Natural killer cell (primary cell): ENCODE results near the gene SOX6. TPM values are rescaled to one million over a fixed set of nuclear protein-coding genes. Genes with fewer than 3 reads are reported as not detected.

Source experiments
- ATAC-seq, 3 donors: fragments of 150-1000 bp in 2 of 3; fragments of 200-7000 bp in 1 of 3; cut with Tn5 transposase; 1 replicate in 1 of 3; 2 replicates in 2 of 3; pipeline ENCODE4 v1.10.0; 2021; ENCODE audit warnings: mild to moderate bottlenecking in 2 of 3, moderate library complexity in 2 of 3
- DNase-seq, 2 donors: peaks; one replicate each; pipeline versions ENCODE4 v3.0.0 to v3.0.0-alpha.2; 2013 to 2021; ENCODE audit warnings: mixed read lengths in 1 of 2
- H3K27ac ChIP-seq: one replicate; pipeline ENCODE4 v1.5.1; 2013; ENCODE audit warnings: mild to moderate bottlenecking, low read length
- H3K27me3 ChIP-seq: one replicate; pipeline ENCODE4 v1.6.1; 2013; ENCODE audit warnings: low read length; ENCODE audit not compliant: control insufficient read depth, insufficient read depth
- H3K36me3 ChIP-seq: one replicate; pipeline ENCODE4 v1.6.1; 2013; ENCODE audit warnings: low read length; ENCODE audit not compliant: control insufficient read depth, insufficient read depth
- H3K4me1 ChIP-seq: one replicate; pipeline ENCODE4 v1.6.1; 2013; ENCODE audit warnings: low read length; ENCODE audit not compliant: control insufficient read depth, insufficient read depth
- H3K4me3 ChIP-seq: one replicate; pipeline ENCODE4 v1.5.1; 2013; ENCODE audit warnings: low read length
- H3K9me3 ChIP-seq: one replicate; pipeline ENCODE4 v1.6.1; 2013; ENCODE audit warnings: low read length; ENCODE audit not compliant: control insufficient read depth, insufficient read depth
- H3K27ac Mint-ChIP-seq, 2 donors: one replicate each; pipeline ENCODE4 v1.8.0; 2022; ENCODE audit warnings: mild to moderate bottlenecking in 2 of 2, mixed read lengths in 2 of 2, moderate library complexity in 1 of 2
- H3K27me3 Mint-ChIP-seq, 2 donors: one replicate each; pipeline ENCODE4 v1.8.0; 2022; ENCODE audit warnings: low read depth in 2 of 2, mixed read lengths in 2 of 2
- H3K36me3 Mint-ChIP-seq: one replicate; pipeline ENCODE4 v1.8.0; 2022; ENCODE audit warnings: mixed read lengths
- H3K4me1 Mint-ChIP-seq, 2 donors: one replicate each; pipeline ENCODE4 v1.8.0; 2022; ENCODE audit warnings: mixed read lengths in 2 of 2
- H3K4me3 Mint-ChIP-seq: one replicate; pipeline ENCODE4 v1.8.0; 2022; ENCODE audit warnings: mild to moderate bottlenecking, moderate library complexity, mixed read lengths
- H3K9me3 Mint-ChIP-seq, 2 donors: one replicate each; pipeline ENCODE4 v1.8.0; 2022; ENCODE audit warnings: mixed read lengths in 2 of 2
- CTCF ChIP-seq: fragments of 200-600 bp; IDR thresholded peaks from one replicate; pipeline ENCODE4 v1.8.0; 2022; ENCODE audit warnings: antibody characterized with exemption
- WGBS: methylation state at CpG from one replicate; pipeline ENCODE4 v1.1.7; 2013; ENCODE audit warnings: missing lambda C conversion rate; ENCODE audit not compliant: insufficient coverage; 5-methylcytosine and 5-hydroxymethylcytosine counted together
- intact Hi-C: fragments of 100-400 bp; cut with micrococcal nuclease; formaldehyde crosslinking; loops from one replicate; pipeline ENCODE4 v1.14.2; 2022
- total RNA-seq, 4 donors: library from RNA; stranded (reverse); fragments of 120-200 nt in 1 of 4; gene quantifications; one replicate each; pipeline versions ENCODE4 v1.2.3 to v1.2.4, GENCODE V29; 2013 to 2022

Gene SOX6
- total RNA-seq, 3 donors from 2014 or later (not counting 1 experiment from before 2014, with no cell fraction given): 0.27 TPM; not detected in 2

GRCh38 chr11:15930442-15931025 is 425.8 kb downstream of the SOX6 start:
- DNase-seq (no peak), ATAC-seq (no peak)
- Mint-ChIP-seq H3K27ac (no peak overlapping the region), H3K9me3 (peaks cover 3% of the 10 kb centered on the region in 2 donors), H3K27me3 (no peaks in the 10 kb centered on the region), H3K4me3 (no peak overlapping the region), H3K4me1 (no peaks in the 10 kb centered on the region), H3K36me3 (no peaks in the 10 kb centered on the region)
- Histone ChIP-seq H3K4me3 (no peak overlapping the region), H3K27ac (no peak overlapping the region), H3K36me3 (no peaks in the 10 kb centered on the region), H3K27me3 (no peaks in the 10 kb centered on the region), H3K9me3 (no peaks in the 10 kb centered on the region), H3K4me1 (no peaks in the 10 kb centered on the region)
- 84% methylated on average over 4 of the region's 6 CpGs for WGBS
- no peak for TF ChIP-seq CTCF
- intact Hi-C loops: no loop called here

- Mint-ChIP-seq H3K27ac (no peak overlapping the region), H3K4me3 (no peak overlapping the region), H3K36me3 (no peaks in the 10 kb centered on the region), H3K4me1 (no peaks in the 10 kb centered on the region), H3K27me3 (no peaks in the 10 kb centered on the region), H3K9me3 (peaks cover 3% of the 10 kb centered on the region in 2 donors)
- H3K4me3 ChIP-seq: no peak overlapping the region
- DNase-seq (no peak), ATAC-seq (no peak)
- no peak for TF ChIP-seq CTCF
- intact Hi-C loops: no loop called here
- WGBS: 93% methylated on average over 3 of the region's 3 CpGs
- no peaks in the 10 kb centered on the region for H3K27me3 ChIP-seq
- H3K9me3 ChIP-seq: no peaks in the 10 kb centered on the region
- H3K4me1 ChIP-seq: no peaks in the 10 kb centered on the region
- no peak overlapping the region for H3K27ac ChIP-seq
- H3K36me3 ChIP-seq: no peaks in the 10 kb centered on the region
Observed at GRCh38 chr11:15929371-15929901, 426.9 kb downstream of the SOX6 start.

DNA sequence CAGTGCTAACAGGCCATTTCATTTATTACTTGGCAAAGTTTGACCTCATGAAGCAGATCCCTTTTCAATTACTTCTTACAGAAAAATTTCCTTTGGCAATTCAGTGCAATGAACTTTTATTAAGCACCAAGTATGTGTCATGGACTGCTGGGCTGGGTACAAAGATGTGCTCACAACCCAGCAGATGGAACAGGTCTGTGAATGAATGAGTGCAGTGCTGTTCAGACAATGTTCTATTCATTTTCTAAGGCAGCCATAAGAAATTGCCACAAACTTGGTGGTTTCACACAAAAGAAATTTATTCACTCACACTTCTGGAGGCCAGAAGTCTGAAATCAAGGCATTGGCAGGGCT is 428.5 kb downstream of the SOX6 start:
- H3K36me3 ChIP-seq: no peaks in the 10 kb centered on the region
- Mint-ChIP-seq H3K27me3 (no peaks in the 10 kb centered on the region), H3K36me3 (no peaks in the 10 kb centered on the region), H3K4me1 (no peaks in the 10 kb centered on the region), H3K9me3 (peaks cover 3% of the 10 kb centered on the region in 2 donors), H3K27ac (no peak overlapping the region), H3K4me3 (no peak overlapping the region)
- H3K9me3 ChIP-seq: no peaks in the 10 kb centered on the region
- no peak overlapping the region for H3K27ac ChIP-seq
- TF ChIP-seq CTCF: no peak
- no peaks in the 10 kb centered on the region for H3K4me1 ChIP-seq
- no peaks in the 10 kb centered on the region for H3K27me3 ChIP-seq
- ATAC-seq (no peak), DNase-seq (no peak)
- H3K4me3 ChIP-seq: no peak overlapping the region
- intact Hi-C loops: no loop called here
